Fibroblast of the conjunctiva (primary cell): ENCODE results near the gene CEP112.

Source experiments
- DNase-seq: peaks from one replicate; pipeline ENCODE4 v3.0.0-alpha.2; 2010; ENCODE audit warnings: low read depth

Gene CEP112

GRCh38 chr17:65593855-65594845 lies 597.8 kb downstream of the CEP112 start:
- no peak for DNase-seq

- DNase-seq = no peak
Measured at GRCh38 chr17:65593092-65593854, 598.7 kb downstream of the CEP112 start.

GRCh38 chr17:65592125-65592965 lies 599.6 kb downstream of the CEP112 start:
- no peak for DNase-seq

- no peak for DNase-seq
Measured at GRCh38 chr17:65589321-65589720, 602.6 kb downstream of the CEP112 start.

GRCh38 chr17:65588181-65588808 lies 603.6 kb downstream of the CEP112 start:
- DNase-seq = no peak

GRCh38 chr17:65587534-65588180 lies 604.3 kb downstream of the CEP112 start:
- no peak for DNase-seq

GRCh38 chr17:65586899-65587298 lies 605.0 kb downstream of the CEP112 start:
- DNase-seq = no peak
